Activated naive CD4-positive, alpha-beta T cell (primary cell): Measurements from ENCODE around the gene RANBP17.
"Not testable (repeated sequence)": the region's sequence is repeated elsewhere in the genome, so short reads cannot be mapped to it uniquely, and the experiment has no call there.

Experiments
- DNase-seq, 4 experiments: peaks; one replicate each; lab custom pipeline; 2025; lab: John Stamatoyannopoulos, UW

The RANBP17 gene

GRCh38 chr5:170941788-170942187 is 80.0 kb downstream of the RANBP17 start:
- no peak for DNase-seq

GRCh38 chr5:170945275-170945674 is 83.5 kb downstream of the RANBP17 start:
- no peak for DNase-seq

DNA sequence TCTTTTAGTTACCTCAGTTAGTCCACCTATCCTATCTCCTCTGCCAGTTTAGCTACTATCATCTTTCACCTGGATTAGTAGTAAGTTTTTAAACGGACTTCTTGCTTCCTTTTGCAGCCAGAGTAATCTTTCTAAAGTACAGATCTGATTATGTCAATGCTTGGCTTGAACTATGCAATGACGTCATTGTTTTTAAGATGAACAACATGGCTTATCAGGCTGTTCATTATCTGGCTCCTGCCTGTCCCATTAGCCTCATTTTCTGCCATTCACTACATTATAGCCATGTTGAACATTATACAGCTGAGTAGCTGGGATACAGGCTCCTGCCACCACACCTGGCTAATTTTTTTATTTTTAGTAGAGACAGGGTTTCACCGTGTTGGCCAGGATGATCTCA is 98.7 kb downstream of the RANBP17 start:
- DNase-seq, result no peak

GRCh38 chr5:170963521-170963920 is 101.7 kb downstream of the RANBP17 start:
- no peak for DNase-seq

DNA sequence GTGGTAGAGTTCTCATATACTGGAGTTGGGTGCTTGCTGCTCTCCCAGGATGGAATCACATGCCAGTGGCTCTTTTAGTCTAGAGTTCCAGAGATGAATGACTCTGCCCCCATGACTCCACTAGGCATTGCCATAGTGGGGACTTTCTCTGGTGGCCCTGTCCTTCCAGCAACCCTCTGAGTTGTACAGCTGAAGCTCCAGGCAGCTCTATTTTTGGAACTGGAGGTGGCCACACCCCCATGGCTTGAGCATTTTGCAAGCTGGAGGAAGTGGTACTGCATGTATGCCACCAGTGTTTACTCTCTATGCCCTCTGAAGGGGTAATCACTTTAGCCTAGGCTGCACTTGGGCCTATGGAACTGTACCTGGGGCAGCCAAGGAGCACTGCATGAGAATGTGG is 112.6 kb downstream of the RANBP17 start:
- DNase-seq, result no peak

GRCh38 chr5:170980261-170980660 is 118.4 kb downstream of the RANBP17 start:
- not testable (repeated sequence) for DNase-seq

GRCh38 chr5:170985486-170985885 is 123.7 kb downstream of the RANBP17 start:
- DNase-seq, result no peak

GRCh38 chr5:170986598-170986997 is 124.8 kb downstream of the RANBP17 start:
- no peak for DNase-seq

GRCh38 chr5:170993476-170993875 is 131.7 kb downstream of the RANBP17 start:
- DNase-seq, result no peak

GRCh38 chr5:171010086-171010485 is 148.3 kb downstream of the RANBP17 start:
- DNase-seq, result no peak

DNA sequence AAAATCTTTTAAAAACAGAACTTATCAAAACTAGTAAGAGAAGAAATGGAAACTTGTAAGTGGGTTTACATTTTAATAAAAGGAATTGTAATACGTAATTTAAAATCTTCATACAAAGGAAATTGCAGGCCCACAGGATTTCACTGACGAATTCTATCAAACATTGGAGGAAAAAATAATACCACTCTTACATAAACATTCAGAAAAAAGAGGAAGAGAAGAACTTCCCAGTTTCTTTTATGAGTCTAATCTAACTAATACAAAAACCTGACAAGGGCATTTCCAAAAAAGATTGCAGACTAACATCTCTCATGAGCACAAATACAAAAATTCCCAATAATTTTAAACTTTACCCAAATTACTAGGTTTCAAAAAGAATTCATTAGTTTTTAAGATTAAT is 149.0 kb downstream of the RANBP17 start:
- DNase-seq, result no peak

DNA sequence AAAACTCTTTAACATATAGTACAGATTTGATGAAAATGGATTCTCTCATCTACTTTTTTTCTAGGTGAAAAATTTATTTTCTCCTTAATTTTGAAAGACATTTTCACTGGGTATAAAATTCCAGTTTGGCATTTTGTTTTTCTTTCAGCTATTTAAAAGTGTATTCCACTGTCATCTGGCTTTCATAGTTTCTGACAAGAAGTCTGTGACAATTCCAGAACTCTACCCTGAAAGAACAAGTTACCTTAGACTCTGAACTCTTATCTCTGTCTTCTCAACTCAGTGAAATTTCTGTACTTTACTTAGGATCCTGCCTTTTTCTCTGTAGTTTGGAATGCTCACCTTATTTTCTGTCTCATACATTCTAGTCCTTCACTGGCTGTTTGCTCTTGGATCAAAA is 161.7 kb downstream of the RANBP17 start:
- DNase-seq, result no peak

DNA sequence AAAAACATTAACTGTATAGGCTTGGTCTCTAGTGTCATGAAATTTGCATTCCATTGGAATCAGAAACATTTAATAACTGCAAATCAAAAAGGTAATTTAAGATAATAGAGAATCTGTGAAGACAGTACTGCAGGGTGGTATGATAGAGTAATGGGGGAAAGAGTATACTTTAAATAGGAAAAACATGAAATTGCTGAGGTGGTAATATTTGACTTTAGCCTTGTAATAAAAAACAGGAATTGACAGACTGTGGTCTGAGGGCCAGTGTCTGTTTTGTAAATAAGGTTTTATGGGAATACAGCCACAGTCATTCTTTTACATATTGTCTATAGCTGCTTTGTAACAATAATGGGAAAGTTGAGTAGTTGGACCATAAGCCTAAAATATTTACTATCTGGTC is 162.3 kb downstream of the RANBP17 start:
- DNase-seq, result no peak

GRCh38 chr5:171029401-171029800 is 167.6 kb downstream of the RANBP17 start:
- no peak for DNase-seq

DNA sequence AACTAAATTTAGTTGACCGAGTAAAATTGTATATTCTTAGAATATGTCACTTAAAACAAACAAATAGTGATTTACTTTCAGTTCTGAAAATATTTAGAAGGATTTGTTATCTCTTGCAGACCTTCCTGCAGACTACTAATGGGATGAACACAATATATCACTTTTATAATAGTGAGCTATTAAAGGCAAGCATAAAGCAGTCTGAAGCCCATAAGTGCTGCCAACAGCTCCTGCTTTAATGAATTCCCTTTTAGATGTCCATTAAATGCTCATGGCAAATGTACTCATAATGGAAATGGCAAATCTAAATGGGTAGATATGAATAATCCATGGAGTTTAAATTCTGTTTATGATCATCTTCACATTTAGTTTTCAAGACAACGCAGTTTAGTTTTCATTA is 170.2 kb downstream of the RANBP17 start:
- DNase-seq, result no peak

DNA sequence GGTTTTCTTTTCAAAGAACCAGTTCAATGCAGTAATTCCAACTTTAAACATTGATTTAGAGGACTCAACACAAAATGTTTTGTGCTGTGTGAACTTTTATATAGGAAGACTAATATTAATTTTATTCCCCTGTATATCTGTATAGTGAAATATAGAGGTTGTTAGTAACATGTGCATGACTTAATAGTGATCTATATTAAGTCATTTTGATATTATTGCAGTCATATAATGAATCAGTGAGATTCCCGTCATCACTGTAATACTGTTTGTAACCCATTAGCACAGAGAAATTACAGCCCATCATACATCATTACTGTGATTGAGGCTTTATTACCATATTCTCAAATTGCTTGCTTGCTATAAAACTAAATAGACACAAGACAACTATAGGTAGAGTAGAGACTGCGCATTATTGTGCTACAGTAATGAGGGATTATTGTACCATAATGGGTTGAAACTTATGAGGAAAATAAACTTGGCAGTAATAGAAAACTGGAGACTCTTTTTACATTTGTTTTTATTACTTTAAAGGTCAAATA is 170.7 kb downstream of the RANBP17 start:
- DNase-seq, result no peak

DNA sequence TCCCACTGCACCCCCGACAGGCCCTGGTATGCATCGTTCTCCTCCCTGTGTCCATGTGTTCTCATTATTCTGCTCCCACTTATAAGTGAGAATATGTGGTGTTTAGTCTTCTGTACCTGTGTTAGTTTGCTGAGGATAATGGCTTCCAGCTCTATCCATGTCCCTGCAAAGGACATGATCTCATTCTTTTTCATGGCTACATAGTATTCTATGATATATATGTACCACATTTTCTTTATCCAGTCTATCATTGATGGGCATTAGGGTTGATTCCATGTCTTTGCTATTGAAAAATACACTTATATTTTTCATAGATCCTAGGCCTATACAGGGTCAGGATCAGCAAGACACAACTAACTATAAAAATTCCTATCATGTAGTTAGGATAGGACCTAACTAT is 180.1 kb downstream of the RANBP17 start:
- not testable (repeated sequence) for DNase-seq

DNA sequence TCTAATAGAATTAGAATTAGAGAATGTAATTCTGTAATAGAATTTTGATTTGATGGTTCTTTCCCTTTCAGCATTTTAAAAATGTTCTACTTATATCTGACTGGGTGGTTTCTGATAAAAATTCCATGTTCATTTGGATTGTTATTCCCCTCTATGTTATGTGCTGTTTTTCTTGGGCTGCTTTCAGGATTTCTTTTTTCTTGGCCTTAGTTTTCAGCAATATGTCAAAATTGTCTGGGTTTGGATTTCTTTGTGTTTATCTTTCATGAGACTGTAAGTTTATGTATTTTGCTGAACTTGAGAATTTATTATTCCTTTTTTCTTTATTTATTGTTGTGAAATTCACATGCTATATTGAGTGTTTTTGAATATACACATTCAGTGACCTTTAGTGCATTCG is 189.1 kb downstream of the RANBP17 start:
- no peak for DNase-seq

DNA sequence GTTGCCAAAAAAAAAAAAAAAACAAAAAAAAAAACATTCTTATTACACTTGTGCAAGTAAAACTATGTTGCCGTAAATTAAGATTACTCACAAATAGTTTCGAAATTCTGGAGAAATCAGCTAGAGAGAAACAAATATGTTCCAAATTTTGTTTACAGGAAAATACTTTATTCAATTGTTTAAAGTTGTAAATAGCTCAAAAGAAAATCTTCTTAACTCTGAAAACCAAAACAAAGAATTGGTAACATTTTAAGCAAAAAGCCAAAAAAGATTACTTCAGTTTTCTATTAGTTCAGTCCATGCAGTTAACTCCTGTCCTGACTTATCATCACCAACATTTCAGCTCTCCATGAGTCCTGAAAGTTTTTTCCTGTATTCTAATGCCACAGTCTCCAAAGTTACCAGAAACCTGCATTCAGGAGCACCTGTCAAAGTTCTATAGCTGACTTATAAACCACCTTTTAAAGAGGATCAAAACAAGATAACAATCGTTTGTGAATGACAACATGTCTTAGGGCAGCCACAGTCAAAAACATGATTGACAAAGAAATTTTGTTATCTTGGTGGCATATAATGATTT is 194.1 kb downstream of the RANBP17 start:
- no peak for DNase-seq

- no peak for DNase-seq
Observed at GRCh38 chr5:171067540-171068130, 205.8 kb downstream of the RANBP17 start.

GRCh38 chr5:171074747-171075146 is 212.9 kb downstream of the RANBP17 start:
- no peak for DNase-seq

- DNase-seq, result no peak
Observed at GRCh38 chr5:171080186-171080938, 218.5 kb downstream of the RANBP17 start.

DNA sequence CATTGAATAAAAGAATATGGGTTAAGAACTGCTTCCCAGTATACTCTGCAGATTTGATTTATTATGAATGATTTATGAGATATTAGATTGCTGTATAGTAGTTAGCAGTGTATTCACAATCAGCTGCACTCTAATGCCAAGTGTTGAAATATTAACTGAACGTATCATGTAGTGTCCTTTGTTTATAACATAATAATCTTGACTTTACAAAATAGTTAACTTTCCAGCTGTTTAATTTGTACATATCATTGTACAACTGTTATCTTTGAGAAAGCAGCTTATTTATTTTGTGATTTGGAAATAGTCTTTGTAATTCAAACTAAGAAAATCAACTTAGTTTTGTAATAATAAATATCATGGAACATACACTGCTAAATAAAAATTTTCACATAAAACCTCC is 219.5 kb downstream of the RANBP17 start:
- DNase-seq, result no peak
